CD4-positive, alpha-beta T cell treated with Interleukin-17A for 4 hours (primary cell): ENCODE measurements around the gene FN1.
"Not testable (repeated sequence)": the region's sequence is repeated elsewhere in the genome, so short reads cannot be mapped to it uniquely, and the experiment has no call there.

ENCODE experiments used
- DNase-seq: peaks from one replicate; pipeline ENCODE4 v3.0.0-alpha.2; 2020; ENCODE audit warnings: mixed read lengths

The FN1 gene

GRCh38 chr2:215363461-215364156, 72.3 kb downstream of the FN1 start:
- no peak for DNase-seq

GRCh38 chr2:215363039-215363438, 72.8 kb downstream of the FN1 start:
- no peak for DNase-seq

GRCh38 chr2:215362562-215362904, 73.3 kb downstream of the FN1 start:
- DNase-seq, result no peak

- DNase-seq, result no peak
Observed at GRCh38 chr2:215361876-215362561, 73.8 kb downstream of the FN1 start.

- DNase-seq, result no peak
Observed at GRCh38 chr2:215361211-215361875, 74.5 kb downstream of the FN1 start.

- no peak for DNase-seq
Observed at GRCh38 chr2:215360596-215360995, 75.3 kb downstream of the FN1 start.

GRCh38 chr2:215360059-215360458, 75.8 kb downstream of the FN1 start:
- not testable (repeated sequence) for DNase-seq

GRCh38 chr2:215359576-215359922, 76.3 kb downstream of the FN1 start:
- DNase-seq, result no peak

- DNase-seq, result no peak
Observed at GRCh38 chr2:215358891-215359575, 76.8 kb downstream of the FN1 start.

- no peak for DNase-seq
Observed at GRCh38 chr2:215358312-215358845, 77.5 kb downstream of the FN1 start.

- DNase-seq, result no peak
Observed at GRCh38 chr2:215357660-215358059, 78.2 kb downstream of the FN1 start.

- DNase-seq, result no peak
Observed at GRCh38 chr2:215356948-215357461, 78.9 kb downstream of the FN1 start.

- no peak for DNase-seq
Observed at GRCh38 chr2:215356334-215356947, 79.4 kb downstream of the FN1 start.

GRCh38 chr2:215355801-215356200, 80.1 kb downstream of the FN1 start:
- no peak for DNase-seq

- DNase-seq, result no peak
Observed at GRCh38 chr2:215354771-215355695, 80.8 kb downstream of the FN1 start.

GRCh38 chr2:215352602-215353001, 83.3 kb downstream of the FN1 start:
- DNase-seq, result no peak

GRCh38 chr2:215347878-215348277, 88.0 kb downstream of the FN1 start:
- no peak for DNase-seq

GRCh38 chr2:215338883-215339679, 96.8 kb downstream of the FN1 start:
- DNase-seq, result no peak

- no peak for DNase-seq
Observed at GRCh38 chr2:215332872-215333595, 102.8 kb downstream of the FN1 start.

- no peak for DNase-seq
Observed at GRCh38 chr2:215328066-215328465, 107.8 kb downstream of the FN1 start.
